ENCODE measurements around the gene CACNA1C.

- no peak for TF ChIP-seq CTCF (IDR thresholded peaks at IDR 0.05)
- no peak for TF ChIP-seq POLR2A (IDR thresholded peaks at IDR 0.05)
- TF ChIP-seq POLR2AphosphoS5 (IDR thresholded peaks at IDR 0.05), result no peak
These were observed 49.1 kb upstream of the CACNA1C start for GRCh38 chr12:2003676-2004112.
